Dermis blood vessel endothelial cell (primary cell): ENCODE results near the gene HPS5. TPM values are rescaled to one million over a fixed set of nuclear protein-coding genes. Genes with fewer than 3 reads are reported as not detected.
"Not testable (repeated sequence)": the region's sequence is repeated elsewhere in the genome, so short reads cannot be mapped to it uniquely, and the experiment has no call there.

Experiments used
- DNase-seq: peaks from one replicate; pipeline ENCODE4 v3.0.0; 2010
- total RNA-seq: library from RNA; depleted of rRNA; stranded (reverse); fragments of >200 nt; gene quantifications from 2 replicates; pipeline ENCODE4 v1.2.3, GENCODE V29; 2014

The HPS5 gene, protein sequence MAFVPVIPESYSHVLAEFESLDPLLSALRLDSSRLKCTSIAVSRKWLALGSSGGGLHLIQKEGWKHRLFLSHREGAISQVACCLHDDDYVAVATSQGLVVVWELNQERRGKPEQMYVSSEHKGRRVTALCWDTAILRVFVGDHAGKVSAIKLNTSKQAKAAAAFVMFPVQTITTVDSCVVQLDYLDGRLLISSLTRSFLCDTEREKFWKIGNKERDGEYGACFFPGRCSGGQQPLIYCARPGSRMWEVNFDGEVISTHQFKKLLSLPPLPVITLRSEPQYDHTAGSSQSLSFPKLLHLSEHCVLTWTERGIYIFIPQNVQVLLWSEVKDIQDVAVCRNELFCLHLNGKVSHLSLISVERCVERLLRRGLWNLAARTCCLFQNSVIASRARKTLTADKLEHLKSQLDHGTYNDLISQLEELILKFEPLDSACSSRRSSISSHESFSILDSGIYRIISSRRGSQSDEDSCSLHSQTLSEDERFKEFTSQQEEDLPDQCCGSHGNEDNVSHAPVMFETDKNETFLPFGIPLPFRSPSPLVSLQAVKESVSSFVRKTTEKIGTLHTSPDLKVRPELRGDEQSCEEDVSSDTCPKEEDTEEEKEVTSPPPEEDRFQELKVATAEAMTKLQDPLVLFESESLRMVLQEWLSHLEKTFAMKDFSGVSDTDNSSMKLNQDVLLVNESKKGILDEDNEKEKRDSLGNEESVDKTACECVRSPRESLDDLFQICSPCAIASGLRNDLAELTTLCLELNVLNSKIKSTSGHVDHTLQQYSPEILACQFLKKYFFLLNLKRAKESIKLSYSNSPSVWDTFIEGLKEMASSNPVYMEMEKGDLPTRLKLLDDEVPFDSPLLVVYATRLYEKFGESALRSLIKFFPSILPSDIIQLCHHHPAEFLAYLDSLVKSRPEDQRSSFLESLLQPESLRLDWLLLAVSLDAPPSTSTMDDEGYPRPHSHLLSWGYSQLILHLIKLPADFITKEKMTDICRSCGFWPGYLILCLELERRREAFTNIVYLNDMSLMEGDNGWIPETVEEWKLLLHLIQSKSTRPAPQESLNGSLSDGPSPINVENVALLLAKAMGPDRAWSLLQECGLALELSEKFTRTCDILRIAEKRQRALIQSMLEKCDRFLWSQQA
- total RNA-seq = 26.0 and 38.8 TPM in 2 replicates

DNA sequence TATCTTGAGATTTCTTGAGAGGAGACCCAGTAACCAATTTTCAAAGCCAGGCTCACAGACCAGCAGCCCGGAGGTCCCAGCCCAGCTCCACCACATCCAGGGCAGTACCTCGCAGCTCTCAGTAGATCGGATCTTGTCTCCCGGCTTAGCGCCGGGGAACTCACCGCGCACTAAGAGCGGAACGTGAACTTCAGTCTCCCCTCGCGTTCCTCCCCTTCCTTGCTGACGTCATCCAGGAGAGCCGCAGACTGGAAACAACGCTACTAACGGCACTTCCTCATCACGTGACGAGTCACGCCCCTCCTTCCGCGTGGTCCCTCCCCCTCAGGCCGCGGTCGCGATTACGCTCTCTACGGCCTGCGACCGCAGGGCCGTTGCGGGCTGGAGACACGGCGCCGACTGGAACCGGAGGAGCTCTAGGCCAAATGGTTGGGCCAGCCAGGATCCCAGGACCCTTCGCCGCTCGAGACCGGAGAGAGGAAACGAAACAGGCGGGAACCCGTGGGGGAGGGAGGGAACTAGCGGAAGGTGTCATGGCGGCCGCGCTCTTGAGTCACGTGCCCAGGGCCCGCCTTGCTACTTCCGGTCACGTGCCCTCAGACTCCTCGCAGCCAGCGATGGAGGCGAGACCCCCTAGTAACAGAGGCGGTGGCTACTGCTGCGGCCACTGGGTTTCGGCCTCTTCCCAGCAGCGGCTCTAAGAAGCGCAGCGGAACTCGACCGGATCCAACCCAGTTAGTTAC is at the start of gene HPS5, which contains the start of gene GTF2H1:
HPS5 (minus strand) TSS at position 172 of the 743 bp plus-strand sequence. CDS start 4,282 bp downstream, outside the sequence.
GTF2H1 (plus strand) TSS at position 599 of the 743 bp plus-strand sequence. CDS start 10,508 bp downstream, outside the sequence.
- DNase-seq = peak; percentile 99

DNA sequence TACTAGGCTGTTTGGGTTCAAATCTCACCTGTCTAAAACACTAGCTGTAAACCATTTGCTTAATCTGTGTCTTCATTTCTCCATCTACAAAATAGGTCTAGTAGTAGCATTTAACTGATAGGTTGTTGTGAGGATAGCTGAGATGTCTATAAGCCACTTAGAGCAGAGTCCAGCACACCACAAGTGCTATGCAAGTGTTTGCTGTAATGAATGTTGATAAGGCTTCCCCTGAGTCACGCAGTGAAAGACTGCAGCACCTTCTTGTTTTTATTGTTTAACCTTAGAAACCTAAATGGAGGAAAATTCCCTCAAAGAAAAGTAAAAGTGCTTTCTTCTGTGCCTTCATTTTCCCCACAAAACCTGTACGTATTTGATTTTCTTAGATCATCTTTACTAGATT is 49.3 kb upstream of the HPS5 start:
- DNase-seq = no peak

DNA sequence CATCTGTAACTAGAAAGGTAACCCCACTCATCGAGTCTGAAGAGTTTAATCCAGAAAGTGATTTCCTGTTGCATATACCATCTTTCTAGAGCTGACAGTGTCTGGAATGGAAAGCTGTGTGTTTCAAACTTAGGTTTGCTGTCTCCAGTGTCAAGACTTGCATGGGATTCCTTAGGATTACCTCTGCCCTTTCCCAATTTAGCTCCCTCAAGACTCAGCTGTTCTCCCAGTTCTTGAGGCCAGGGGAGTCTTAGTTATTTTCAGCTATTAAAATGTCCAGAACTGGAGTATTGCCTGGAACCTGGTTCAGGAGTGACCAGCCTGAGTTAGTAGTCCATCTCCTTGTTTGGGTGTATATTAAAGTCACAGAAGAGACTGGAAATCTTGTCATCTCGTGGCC is 47.5 kb upstream of the HPS5 start:
- DNase-seq = no peak

DNA sequence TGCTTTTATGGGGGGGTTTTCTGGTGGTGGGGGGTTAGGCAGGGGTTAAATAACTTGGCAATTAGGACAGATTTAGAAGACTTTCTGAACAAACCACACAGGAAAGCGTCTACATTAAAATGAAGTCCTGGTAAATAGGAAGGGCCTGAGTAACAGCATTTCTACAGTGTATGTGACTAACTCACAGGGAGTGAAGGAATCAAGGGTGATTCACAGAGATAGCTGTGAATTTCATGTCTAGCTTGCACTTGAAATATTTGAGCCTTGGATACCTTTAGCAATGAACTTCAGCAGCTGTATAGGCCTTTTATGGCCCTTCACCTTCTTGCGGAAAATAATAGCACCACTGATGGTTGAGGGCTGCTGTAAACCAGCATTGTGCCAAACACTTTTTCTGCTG is 46.3 kb upstream of the HPS5 start:
- DNase-seq = no peak

DNA sequence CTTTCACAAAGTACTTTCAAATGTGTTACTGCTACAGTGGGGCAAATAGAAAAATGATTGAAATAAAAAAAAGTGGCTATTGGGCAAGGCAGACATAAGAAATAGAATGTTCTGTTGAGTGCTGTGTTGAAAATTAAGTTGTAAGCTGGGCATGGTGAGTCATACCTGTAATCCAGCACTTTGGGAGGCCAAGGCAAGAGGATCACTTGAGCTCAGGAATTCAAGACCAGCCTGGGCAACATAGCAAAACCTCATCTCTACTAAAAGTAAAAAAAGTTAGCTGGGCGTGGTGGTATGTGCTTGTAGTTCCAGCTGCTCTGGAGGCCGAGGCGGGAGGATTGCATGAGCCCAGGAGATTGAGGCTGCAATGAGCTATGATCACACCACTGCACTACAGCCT is 45.5 kb upstream of the HPS5 start:
- no peak for DNase-seq

DNA sequence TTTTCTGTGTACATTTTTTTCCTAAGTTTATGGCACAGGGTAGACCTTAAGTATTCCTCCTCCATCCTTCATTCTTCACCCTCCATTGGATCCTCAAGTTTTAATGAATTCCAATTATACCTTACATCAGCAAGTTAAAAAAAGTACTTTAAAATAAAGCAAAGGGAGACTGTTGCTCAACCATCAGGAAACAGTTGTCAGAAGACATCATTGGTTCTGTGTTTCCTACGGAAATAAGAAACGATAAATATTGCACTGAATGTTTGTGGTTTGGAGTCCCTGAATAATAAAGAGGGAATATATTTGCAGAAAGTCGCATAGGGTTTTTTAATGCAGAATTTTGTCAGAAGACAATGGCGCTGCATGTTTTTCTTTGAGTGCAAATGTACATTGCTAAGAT is 44.3 kb upstream of the HPS5 start:
- DNase-seq = no peak

DNA sequence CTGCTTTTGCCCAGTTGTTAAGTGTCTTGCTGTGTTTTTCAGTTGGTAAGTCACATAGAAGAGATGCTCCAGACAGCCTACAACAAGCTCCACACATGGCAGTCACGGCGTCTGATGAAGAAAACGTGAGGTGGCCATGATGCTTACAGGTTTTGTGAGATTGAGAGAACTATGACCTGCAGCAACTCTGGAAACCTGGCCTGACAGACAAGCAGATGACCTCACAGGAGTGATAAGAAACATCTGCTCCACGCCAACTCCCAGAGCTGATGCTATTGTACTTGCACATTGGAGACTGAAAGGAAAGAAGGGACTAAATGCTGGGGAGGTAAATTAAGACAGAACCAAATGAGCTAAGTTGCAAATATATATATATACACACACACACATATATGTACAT is 43.8 kb upstream of the HPS5 start:
- no peak for DNase-seq

DNA sequence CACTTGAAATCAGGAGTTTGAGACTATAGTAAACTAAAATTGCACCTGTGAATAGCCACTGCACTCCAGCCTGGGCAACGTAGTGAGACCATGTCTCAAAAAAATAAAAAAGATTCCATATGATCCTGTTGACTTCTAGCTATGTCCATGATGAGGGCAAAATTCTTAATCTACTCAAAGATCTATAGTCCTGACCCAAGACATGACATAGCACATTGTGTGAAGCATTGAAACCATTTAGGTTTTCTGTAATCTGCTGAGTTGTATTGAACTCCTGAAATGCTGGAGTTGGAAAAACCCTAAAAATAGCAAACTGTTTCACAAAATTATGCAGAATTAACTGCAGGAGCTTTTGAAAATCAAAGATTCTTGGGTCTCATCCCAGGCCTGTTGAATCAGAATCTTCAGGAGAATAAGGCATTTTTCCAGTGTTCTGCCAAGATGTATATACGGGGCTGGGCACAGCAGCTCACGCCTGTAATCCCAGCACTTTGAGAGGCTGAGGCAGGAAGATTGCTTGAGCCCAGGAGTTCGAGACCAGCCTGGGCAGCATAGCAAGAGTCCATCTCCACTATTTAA is 42.6 kb upstream of the HPS5 start:
- DNase-seq = no peak

DNA sequence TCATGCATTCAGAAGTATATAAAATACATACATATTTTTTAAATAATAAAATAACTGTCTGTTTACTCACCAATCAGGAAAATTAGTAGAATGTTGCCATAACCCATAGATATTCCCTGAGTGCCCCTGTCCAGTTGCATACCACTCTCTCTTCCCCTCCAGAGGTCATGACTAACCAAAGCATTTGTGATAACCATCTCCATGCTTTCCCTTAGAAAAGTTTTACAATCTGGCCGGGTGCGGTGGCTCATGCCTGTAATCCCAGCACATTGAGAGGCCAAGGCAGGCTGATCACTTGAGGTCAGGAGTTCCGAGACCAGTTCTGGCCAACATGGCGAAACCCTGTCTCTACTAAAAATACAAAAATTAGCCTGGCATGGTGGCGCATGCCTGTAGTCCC is 39.2 kb upstream of the HPS5 start:
- DNase-seq = no peak

DNA sequence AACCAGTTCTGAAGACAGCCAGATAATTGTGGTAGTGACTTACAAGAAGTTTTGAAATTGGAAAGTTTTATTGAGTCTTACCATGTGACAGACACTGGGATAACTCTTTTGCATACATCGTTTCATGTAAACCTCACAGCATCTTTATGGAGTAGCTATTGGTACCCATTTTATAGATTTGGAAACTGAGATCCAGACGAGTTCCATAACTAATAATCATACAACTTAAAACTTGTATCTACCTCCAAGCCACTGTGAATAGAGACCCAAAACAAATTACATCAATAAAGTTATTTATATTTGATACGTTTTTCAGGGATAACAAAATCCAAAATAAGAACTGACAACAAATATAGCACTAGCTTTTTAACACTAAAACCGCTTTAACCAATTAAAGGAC is 36.7 kb upstream of the HPS5 start:
- no peak for DNase-seq

DNA sequence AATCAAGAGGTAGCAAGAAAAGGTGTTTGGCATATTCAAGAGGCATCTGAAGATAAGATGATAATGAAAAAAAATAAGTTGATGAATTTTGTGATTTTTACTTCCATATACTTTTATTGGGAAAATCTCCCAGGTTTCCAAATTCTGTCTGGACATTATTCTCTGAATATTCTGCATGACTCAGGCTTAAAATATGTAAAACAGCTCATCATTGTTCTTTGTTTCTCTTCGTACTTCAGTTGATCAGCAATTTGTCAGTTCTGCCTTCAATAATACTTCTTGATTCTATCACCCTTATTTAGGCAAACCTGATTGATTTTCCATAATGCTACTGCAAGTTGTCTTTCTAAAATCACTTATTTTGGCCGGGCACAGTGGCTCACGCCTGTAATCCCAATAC is 30.6 kb upstream of the HPS5 start:
- DNase-seq = peak; percentile 35

DNA sequence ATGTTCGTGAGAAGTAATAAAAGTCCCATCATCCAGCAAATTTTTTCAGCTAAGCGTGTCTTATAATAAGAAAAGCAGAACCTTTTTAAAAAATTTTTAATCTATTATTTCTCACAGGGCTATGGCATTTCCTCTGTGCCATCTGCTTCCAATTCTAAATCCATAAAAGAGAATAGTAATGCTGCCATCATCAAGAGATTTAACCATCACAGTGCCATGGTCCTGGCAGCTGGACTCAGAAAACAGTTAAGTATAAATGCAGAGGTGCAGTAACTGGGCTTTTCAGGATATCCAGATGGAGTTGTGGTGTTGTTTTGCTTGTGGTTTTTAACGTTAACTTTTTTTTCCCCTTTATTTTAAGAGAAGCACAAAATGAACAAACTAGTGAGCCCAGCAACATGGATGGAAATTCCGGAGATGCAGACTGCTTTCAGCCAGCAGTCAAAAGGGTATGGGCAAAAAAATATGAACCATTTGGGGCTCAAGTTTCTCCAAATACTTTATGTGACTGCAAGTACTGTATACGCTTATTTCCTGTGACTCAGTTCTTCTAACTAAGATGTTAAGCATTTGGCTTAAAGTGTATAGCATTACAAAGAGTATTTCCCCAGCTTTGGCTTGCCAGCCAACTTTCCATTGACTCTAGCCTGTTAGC is 25.7 kb upstream of the HPS5 start:
- DNase-seq = peak; percentile 37

DNA sequence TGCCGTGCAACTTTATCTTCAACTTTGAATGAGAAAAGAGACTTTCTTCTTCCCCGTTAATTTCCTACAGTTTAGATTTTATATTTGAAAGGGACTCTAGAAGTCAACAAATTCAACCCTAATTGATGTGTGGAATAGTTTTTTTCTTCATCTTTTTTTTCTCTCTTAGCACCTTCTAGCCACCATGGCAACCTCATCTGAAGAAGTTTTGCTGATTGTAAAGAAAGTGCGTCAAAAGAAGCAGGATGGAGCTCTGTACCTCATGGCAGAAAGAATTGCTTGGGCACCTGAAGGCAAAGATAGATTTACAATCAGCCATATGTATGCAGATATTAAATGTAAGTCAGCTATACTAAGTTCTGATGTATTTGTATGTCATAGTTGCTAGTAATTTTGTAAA is 11.0 kb upstream of the HPS5 start:
- no peak for DNase-seq

DNA sequence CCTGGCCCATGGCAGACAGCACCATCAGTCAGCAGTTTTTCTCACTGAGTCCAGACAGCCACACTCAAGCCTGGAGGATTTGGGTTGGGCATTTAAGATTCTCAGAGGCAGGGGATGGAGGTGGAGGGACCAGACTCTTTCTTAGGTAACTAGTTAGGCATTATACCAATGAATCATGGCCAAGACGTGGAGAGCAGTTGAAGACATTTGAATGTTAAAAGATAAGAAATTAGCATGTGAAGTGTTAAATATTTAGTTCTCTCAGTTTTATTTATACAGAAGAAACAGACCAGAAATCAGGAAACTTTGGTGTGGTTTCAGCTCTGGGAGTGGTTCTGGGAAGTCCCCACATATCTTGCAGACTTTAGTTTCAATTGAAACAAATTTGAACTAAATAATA is 10.4 kb upstream of the HPS5 start:
- no peak for DNase-seq

DNA sequence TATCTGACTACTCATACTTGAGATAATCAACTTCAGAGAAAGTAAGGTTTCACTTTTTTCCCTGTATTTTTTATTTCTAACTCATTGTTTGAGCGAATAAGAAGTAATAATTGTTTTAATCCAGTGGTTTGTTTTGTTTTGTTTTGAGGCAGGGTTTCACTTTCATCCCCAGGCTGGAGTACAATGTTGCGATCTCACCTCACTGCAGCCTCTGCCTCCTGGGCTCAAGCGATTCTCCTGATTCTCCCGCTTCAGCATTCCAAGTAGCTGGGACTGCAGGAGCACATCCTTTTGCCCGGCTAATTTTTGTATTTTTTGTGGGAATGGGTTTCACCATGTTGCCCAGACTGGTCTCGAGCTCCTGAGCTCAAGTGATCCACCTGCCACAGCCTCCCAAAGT is 9.0 kb upstream of the HPS5 start:
- no peak for DNase-seq

DNA sequence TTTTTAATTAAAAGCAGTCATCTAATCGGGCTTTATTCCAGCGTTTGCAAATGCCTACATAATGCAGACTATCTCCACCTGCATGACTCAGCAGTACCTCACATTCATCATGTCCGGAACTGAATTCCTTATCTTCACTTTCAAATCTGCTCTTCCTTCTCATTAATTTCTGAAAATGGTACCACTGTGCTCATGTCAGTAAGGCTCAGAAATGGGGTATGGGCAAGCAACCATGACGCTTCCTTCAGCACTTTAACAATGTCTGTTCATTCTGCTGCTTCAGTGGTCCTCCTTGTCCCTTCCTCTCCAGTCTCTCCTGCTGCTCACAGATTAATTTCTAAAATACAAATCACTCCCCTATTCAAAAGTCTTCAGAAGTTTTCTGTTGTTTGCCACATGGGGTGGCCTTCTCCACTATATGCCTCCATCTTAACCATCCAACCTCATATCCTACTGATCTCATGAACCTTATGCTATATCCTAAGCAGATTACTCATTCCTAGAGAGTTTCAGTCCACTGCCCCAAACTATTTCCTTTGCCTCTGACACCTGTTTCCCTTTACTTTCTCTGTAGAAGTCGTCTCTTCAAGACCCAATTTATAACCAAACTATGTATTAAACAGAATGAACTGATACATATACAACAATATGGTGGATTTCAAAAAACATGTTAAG is 7.4 kb upstream of the HPS5 start:
- no peak for DNase-seq

DNA sequence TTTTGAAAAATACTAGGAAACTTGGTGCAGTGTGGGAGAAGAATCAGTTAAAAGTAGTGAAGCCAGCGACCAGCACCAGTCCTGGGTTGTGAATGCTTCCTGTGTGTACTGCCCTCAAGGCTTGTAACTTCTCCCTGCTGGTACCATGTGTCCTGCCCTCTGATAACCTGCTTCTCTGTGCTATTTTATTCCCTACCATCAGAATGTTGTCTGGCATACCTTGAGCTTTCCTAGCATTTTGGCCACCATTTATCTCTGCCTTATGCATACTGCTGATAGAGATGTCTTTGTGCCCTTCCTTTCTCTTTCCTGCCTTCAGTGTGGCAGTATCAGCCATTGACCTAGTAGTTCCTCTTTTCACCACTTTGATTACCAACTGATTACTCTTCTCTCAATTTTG is 2.4 kb upstream of the HPS5 start:
- DNase-seq = no peak

DNA sequence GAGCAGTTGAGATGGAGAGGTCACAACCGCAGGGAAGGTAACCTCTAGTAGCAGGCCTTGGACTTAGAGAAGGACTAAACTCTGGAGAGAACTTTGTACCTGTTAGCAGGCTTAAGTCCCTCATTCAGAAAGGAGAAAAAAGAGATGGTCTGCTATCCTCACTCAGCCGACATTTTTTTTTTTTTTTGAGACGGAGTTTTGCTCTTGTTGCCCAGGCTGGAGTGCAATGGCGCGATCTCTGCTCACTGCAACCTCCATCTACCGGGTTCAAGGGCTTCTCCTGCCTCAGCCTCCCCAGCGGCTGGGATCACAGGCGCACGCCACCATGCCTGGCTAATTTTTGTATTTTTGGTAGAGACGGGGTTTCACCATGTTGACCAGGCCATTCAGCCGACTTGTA is 1.9 kb upstream of the HPS5 start:
- DNase-seq = not testable (repeated sequence)

DNA sequence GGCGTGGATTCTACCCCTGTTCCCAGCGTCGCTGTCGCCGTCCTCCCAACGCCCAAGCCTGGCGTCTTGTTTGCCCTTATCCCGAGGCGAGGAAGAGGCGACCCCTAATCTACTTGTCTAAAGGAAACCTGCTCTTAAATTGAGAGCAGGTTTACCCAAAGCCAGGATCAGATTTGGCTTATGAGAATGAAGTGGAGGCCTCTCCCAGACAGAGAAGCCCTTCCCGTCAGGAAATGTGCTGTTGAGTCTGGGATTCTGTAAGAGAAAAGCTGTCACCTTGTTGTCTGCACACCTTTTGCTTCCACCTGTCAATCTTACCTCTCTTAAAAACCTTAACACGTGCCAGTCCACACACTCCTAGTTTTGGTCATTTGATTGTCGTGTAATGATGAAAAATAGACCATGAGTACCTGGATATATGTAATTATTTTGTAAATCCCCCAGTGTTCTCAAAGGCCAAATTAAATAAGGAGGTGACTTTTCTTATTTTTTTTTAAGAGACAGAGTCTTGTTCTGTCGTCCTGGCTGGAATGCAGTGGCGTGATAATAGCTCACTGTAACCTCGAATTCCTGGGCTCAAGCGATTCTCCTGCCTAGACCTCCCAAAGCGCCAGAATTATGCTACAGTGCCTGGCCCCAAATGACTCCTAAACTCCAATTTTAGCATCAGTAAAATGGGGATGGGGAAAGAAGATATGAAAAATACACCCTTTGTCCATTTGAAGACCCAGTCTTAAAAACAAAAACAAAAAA is 1.1 kb upstream of the HPS5 start:
- DNase-seq = no peak

DNA sequence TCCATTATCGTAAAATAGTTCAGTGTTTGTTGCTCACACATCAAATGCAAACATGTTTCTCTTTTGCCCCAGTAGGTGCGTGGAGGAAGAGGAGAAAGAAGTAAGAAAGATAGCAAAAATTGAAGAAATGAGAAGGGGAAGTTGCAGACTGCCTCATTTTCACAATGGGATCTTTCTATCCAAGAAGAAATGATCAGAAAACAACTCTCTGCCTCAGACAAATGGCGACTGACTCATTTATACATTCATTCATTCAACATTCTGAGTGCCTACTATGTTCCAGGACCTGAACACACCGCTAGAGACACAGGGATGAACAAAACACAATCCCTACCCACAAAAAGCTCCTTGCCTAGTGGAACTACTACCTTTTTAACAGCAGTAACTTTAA is 367 bp downstream of the HPS5 start:
- no peak for DNase-seq
